OCI-LY3 (cell line): ENCODE results near the gene ITIH5.

Experiments
- H2AFZ ChIP-seq: fragments of 200-600, 300-600 bp; shearing (Covaris generic); 2 replicates; pipeline ENCODE4 v1.6.0; 2014; ENCODE audit warnings: antibody characterized with exemption, low read depth, low read length
- H3K27ac ChIP-seq: fragments of 200-600, 300-600 bp; sonication (generic); 2 replicates; pipeline ENCODE4 v1.5.1; 2014; ENCODE audit warnings: mild to moderate bottlenecking, low read length, moderate library complexity, mixed read lengths
- H3K27me3 ChIP-seq: fragments of 200-600, 300-600 bp; sonication (generic); 2 replicates; pipeline ENCODE4 v1.6.1; 2014; ENCODE audit warnings: low read depth, low read length, mixed read lengths
- H3K36me3 ChIP-seq: fragments of 200-600, 300-600 bp; sonication (generic); replicated peaks from 2 replicates; pipeline ENCODE3; 2014; ENCODE audit warnings: low read depth, low read length, mixed read lengths
- H3K4me1 ChIP-seq: fragments of 300-600, 200-600 bp; sonication (generic); 2 replicates; pipeline ENCODE4 v1.6.1; 2014; ENCODE audit warnings: low read length, mixed read lengths
- H3K4me2 ChIP-seq: fragments of 200-600, 300-600 bp; sonication (generic); 2 replicates; pipeline ENCODE4 v1.6.1; 2014; ENCODE audit warnings: low read length, mixed read lengths
- H3K4me3 ChIP-seq: fragments of 300-600, 200-600 bp; sonication (generic); 2 replicates; pipeline ENCODE4 v1.5.1; 2014; ENCODE audit warnings: antibody characterized with exemption, mild to moderate bottlenecking, low read length, moderate library complexity
- H3K79me2 ChIP-seq: fragments of 300-600, 200-600 bp; shearing (Covaris generic); 2 replicates; pipeline ENCODE4 v1.6.1; 2014; ENCODE audit warnings: mild to moderate bottlenecking, low read length, mixed read lengths
- H3K9ac ChIP-seq: fragments of 300-600, 200-600 bp; shearing (Covaris generic); 2 replicates; pipeline ENCODE4 v1.6.0; 2014; ENCODE audit warnings: mild to moderate bottlenecking, low read length, moderate library complexity
- H3K9me3 ChIP-seq: fragments of 200-600, 300-600 bp; shearing (Covaris generic); 2 replicates; pipeline ENCODE4 v1.6.1; 2014; ENCODE audit warnings: low read length, mixed read lengths; ENCODE audit not compliant: insufficient read depth
- H4K20me1 ChIP-seq: fragments of 200-600, 300-600 bp; sonication (generic); 2 replicates; pipeline ENCODE4 v1.6.1; 2016; ENCODE audit warnings: low read length, mixed read lengths; ENCODE audit not compliant: insufficient read depth
- EZH2phosphoT487 ChIP-seq: fragments of 200-600 bp; shearing (Covaris generic); IDR thresholded peaks from 2 replicates; pipeline ENCODE4 v1.6.1; 2018; ENCODE audit warnings: antibody characterized with exemption, mixed run types, low read depth
- TF ChIP-seq, protein P1 (sequence below): fragments of 200-600, 300-600 bp; sonication (generic); IDR thresholded peaks from 2 replicates; pipeline ENCODE4 v1.5.1; 2014; ENCODE audit warnings: antibody characterized with exemption, low read length, low read depth

ITIH5 gene

DNA sequence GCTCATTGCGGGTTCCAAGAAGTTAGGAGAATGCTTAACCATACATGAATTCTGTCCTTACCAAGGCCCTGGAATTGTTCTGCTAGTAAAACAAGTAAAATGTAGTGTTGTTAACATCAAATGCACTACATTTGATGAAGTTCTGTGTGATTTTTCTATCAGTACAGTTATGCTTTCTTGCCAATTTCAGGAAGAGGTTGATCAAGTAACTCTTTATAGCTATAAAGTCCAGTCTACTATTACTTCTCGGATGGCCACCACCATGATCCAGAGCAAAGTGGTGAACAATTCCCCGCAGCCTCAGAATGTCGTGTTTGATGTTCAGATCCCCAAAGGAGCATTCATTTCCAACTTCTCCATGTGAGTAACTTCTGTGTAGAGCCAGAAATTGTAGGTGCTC lies 42.1 kb upstream of the ITIH5 start:
- no peak overlapping the region for H3K9ac ChIP-seq
- peaks cover 18% of the 10 kb centered on the region for H3K27me3 ChIP-seq
- H2AFZ ChIP-seq, result no peak overlapping the region
- H3K9me3 ChIP-seq, result no peaks in the 10 kb centered on the region
- no peak overlapping the region for H3K4me2 ChIP-seq
- H3K27ac ChIP-seq, result no peak overlapping the region
- H3K36me3 ChIP-seq, result no peaks in the 10 kb centered on the region
- H3K79me2 ChIP-seq, result no peaks in the 10 kb centered on the region
- H3K4me1 ChIP-seq, result no peaks in the 10 kb centered on the region
- H3K4me3 ChIP-seq, result no peak overlapping the region
- TF ChIP-seq EZH2phosphoT487, result no peak
- TF ChIP-seq, protein P1, sequence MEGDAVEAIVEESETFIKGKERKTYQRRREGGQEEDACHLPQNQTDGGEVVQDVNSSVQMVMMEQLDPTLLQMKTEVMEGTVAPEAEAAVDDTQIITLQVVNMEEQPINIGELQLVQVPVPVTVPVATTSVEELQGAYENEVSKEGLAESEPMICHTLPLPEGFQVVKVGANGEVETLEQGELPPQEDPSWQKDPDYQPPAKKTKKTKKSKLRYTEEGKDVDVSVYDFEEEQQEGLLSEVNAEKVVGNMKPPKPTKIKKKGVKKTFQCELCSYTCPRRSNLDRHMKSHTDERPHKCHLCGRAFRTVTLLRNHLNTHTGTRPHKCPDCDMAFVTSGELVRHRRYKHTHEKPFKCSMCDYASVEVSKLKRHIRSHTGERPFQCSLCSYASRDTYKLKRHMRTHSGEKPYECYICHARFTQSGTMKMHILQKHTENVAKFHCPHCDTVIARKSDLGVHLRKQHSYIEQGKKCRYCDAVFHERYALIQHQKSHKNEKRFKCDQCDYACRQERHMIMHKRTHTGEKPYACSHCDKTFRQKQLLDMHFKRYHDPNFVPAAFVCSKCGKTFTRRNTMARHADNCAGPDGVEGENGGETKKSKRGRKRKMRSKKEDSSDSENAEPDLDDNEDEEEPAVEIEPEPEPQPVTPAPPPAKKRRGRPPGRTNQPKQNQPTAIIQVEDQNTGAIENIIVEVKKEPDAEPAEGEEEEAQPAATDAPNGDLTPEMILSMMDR, result no peak
- H4K20me1 ChIP-seq, result no peaks in the 10 kb centered on the region

DNA sequence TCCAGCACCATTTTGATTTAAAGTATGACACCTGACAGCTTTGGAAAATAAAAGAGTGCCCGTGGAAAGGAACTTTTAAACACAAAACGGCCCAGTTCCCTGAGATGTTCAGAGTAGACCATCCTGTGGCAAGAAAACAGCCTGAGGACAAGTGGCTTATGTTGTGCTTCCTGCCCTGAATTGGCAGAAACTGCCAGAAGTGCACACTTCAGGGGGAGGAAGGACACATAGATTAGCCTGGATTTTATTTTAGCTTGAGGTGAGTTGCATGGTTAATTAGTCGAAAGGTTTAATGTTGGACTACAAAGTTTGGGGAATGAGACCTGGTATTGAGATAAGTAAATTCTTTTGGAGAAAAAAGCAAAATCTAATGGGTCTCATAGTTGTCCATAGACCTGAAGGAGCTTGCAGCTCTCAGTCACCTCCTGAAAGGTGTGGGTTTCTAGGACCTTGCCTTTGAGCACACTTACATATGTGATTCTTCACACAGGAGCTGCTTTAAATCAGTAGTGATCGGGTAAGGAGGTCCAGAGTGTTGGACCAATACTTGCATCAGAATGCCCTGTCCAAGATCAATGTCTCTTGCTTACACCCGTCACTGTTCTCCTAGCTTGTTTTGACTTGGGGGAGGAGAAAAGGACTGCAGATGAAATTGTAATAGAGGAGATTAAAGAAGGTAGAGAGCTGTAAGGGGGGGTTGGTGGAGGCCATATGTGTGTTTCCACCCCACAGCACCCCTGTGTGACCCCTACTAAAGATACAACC lies 41.3 kb upstream of the ITIH5 start:
- Histone ChIP-seq H4K20me1 (no peaks in the 10 kb centered on the region), H3K36me3 (no peaks in the 10 kb centered on the region), H3K4me1 (no peaks in the 10 kb centered on the region), H3K4me3 (no peak overlapping the region), H3K27ac (no peak overlapping the region), H3K9me3 (no peaks in the 10 kb centered on the region), H3K9ac (no peak overlapping the region), H3K4me2 (no peak overlapping the region), H2AFZ (no peak overlapping the region), H3K27me3 (peaks cover 26% of the 10 kb centered on the region), H3K79me2 (no peaks in the 10 kb centered on the region)
- TF ChIP-seq, protein P1, result no peak
- no peak for TF ChIP-seq EZH2phosphoT487

DNA sequence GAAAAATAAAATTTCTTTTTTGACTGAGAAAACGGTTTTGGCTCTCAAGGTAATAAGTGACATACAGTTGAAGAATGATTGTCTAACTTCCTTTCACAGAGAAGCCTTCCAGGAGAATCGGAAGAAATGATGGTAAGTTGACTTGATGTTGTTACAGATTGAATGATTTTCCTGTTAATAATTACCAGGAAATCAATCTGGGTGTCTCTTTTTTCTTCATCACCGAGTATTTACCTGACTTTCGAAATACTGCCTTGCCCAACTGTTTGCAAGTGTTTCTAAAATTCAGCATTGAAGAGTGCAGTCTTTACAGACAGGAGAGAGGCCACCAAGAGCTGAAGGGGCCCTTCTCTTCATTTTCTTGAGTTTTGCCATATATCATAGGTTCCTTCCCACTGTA lies 40.3 kb upstream of the ITIH5 start:
- H3K79me2 ChIP-seq, result no peaks in the 10 kb centered on the region
- H2AFZ ChIP-seq, result no peak overlapping the region
- no peaks in the 10 kb centered on the region for H3K4me1 ChIP-seq
- no peak overlapping the region for H3K9ac ChIP-seq
- no peak overlapping the region for H3K4me2 ChIP-seq
- peaks cover 31% of the 10 kb centered on the region for H3K27me3 ChIP-seq
- H4K20me1 ChIP-seq, result no peaks in the 10 kb centered on the region
- H3K27ac ChIP-seq, result no peak overlapping the region
- H3K36me3 ChIP-seq, result no peaks in the 10 kb centered on the region
- H3K9me3 ChIP-seq, result no peaks in the 10 kb centered on the region
- no peak for TF ChIP-seq EZH2phosphoT487
- TF ChIP-seq, protein P1, result no peak
- no peak overlapping the region for H3K4me3 ChIP-seq

DNA sequence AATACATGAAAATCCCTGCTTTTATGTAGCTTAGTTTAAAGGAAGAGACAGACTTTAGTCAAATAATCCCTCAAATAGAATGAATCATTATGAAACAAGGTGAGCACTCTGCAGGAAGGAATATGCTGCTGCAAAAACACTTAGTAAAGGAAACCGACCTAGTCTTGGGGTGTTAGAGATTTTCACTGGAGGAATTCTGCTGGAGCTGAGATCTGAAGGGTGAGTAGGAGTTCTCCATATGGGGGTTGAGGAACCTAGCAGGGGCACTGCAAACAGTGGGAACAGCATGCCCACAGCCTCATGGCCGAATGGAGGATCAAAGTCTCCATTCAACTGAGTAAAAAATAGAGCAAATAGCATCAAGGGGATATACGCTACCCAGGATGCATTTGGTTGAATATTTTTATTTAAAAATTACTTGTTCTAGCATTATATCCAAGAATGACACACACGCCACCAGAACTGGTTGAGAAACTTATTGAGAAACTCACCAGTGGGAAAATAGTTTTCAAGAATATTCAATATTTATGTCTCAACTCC lies 39.8 kb upstream of the ITIH5 start:
- peaks cover 31% of the 10 kb centered on the region for H3K27me3 ChIP-seq
- H3K79me2 ChIP-seq, result no peaks in the 10 kb centered on the region
- H2AFZ ChIP-seq, result no peak overlapping the region
- H3K9me3 ChIP-seq, result no peaks in the 10 kb centered on the region
- no peak overlapping the region for H3K4me3 ChIP-seq
- TF ChIP-seq, protein P1, result no peak
- no peak for TF ChIP-seq EZH2phosphoT487
- H3K27ac ChIP-seq, result no peak overlapping the region
- no peaks in the 10 kb centered on the region for H3K4me1 ChIP-seq
- H3K36me3 ChIP-seq, result no peaks in the 10 kb centered on the region
- no peak overlapping the region for H3K9ac ChIP-seq
- H4K20me1 ChIP-seq, result no peaks in the 10 kb centered on the region
- no peak overlapping the region for H3K4me2 ChIP-seq
